GM12873 (cell line): ENCODE results near the gene ADAMTS14.

Experiments
- CTCF ChIP-seq: IDR thresholded peaks from 2 replicates; pipeline ENCODE4 v1.5.1; 2012; ENCODE audit warnings: low read depth, mild to moderate bottlenecking, moderate library complexity, low read length, control low read depth; ENCODE audit not compliant: insufficient read depth; ENCODE audit errors: missing control alignments

The ADAMTS14 gene

GRCh38 chr10:70779088-70779487, 106.8 kb downstream of the ADAMTS14 start:
- no peak for TF ChIP-seq CTCF

GRCh38 chr10:70779511-70780369, 107.4 kb downstream of the ADAMTS14 start:
- no peak for TF ChIP-seq CTCF

GRCh38 chr10:70780370-70780760, 108.1 kb downstream of the ADAMTS14 start:
- TF ChIP-seq CTCF = no peak

GRCh38 chr10:70780772-70781171, 108.5 kb downstream of the ADAMTS14 start:
- no peak for TF ChIP-seq CTCF

- no peak for TF ChIP-seq CTCF
Observed at GRCh38 chr10:70781461-70782051, 109.2 kb downstream of the ADAMTS14 start.

GRCh38 chr10:70782086-70782745, 109.9 kb downstream of the ADAMTS14 start:
- TF ChIP-seq CTCF = no peak
